GM12878 (cell line): ENCODE data around the gene ACVR1C. TPM values are rescaled to one million over a fixed set of nuclear protein-coding genes. Genes with fewer than 3 reads are reported as not detected.

Experiments
- ATAC-seq: fragments of 200-7000 bp; cut with Tn5 transposase; 3 replicates; pipeline ENCODE4 v1.9.1; 2020; ENCODE audit warnings: mild to moderate bottlenecking, moderate library complexity
- BruUV-seq: library from RNA; stranded (reverse); fragments of 400-500 nt; replicated peaks from 2 replicates; lab custom pipeline; 2021; lab: Mats Ljungman, UMichigan
- CTCF ChIA-PET: fragments of 300-600 bp; sonication (Branson Sonifier 250); formaldehyde crosslinking; extraction: SDS; loops from one replicate; lab custom pipeline; 2021; ENCODE audit warnings: inconsistent platforms; lab: Yijun Ruan, JAX
- POLR2A ChIA-PET: fragments of 350-600 bp; formaldehyde crosslinking; extraction: SDS; loops from one replicate; lab custom pipeline; 2021; ENCODE audit warnings: inconsistent platforms; lab: Charles Lee
- RAD21 ChIA-PET: fragments of 300-600 bp; sonication (Branson Sonifier 250); formaldehyde crosslinking; loops from one replicate; lab custom pipeline; 2023; ENCODE audit warnings: antibody characterized with exemption; ENCODE audit not compliant: unreplicated experiment; lab: Charles Lee
- SMC1A ChIA-PET: fragments of 300-600 bp; sonication (Branson Sonifier 250); formaldehyde crosslinking; loops from one replicate; lab custom pipeline; 2023; ENCODE audit not compliant: unreplicated experiment, uncharacterized antibody; lab: Charles Lee
- DNase-seq: peaks from one replicate; pipeline ENCODE4 v3.0.0-alpha.2; 2011; ENCODE audit warnings: low read depth, low spot score
- FAIRE-seq: peaks from 3 replicates; lab custom pipeline; 2011; peaks lifted over from hg19 to GRCh38; lab: Jason Lieb, UNC
- H2AFZ ChIP-seq: 2 replicates; pipeline ENCODE4 v1.6.0; 2011; ENCODE audit warnings: low read depth, low read length, control low read depth; ENCODE audit not compliant: control insufficient read depth
- H3K27ac ChIP-seq: 2 replicates; pipeline ENCODE4 v1.5.1; 2011; ENCODE audit warnings: control low read depth; ENCODE audit not compliant: control insufficient read depth, insufficient read depth
- H3K27me3 ChIP-seq, 2 experiments: replicated peaks in 1 of 2; 2 replicates each; pipeline versions ENCODE4 v1.6.0 to v1.6.1; 2011; ENCODE audit warnings: low read length in 1 of 2; ENCODE audit not compliant: control insufficient read depth in 2 of 2, insufficient read depth in 2 of 2
- H3K36me3 ChIP-seq, 2 experiments: 2 replicates each; pipeline ENCODE4 v1.5.1; 2011; ENCODE audit warnings: low read length in 1 of 2; ENCODE audit not compliant: control insufficient read depth in 2 of 2, insufficient read depth in 2 of 2
- H3K4me1 ChIP-seq: 2 replicates; pipeline ENCODE4 v1.6.1; 2011; ENCODE audit warnings: mild to moderate bottlenecking, low read length, moderate library complexity, mixed read lengths; ENCODE audit not compliant: control insufficient read depth, insufficient read depth
- H3K4me2 ChIP-seq: 2 replicates; pipeline ENCODE4 v1.6.0; 2011; ENCODE audit warnings: control low read depth; ENCODE audit not compliant: control insufficient read depth, insufficient read depth
- H3K4me3 ChIP-seq: fragments of 200-600 bp; sonication (generic); 2 replicates; pipeline ENCODE4 v1.5.1; 2016
- H3K79me2 ChIP-seq: 2 replicates; pipeline ENCODE4 v1.6.0; 2011; ENCODE audit warnings: low read length; ENCODE audit not compliant: control insufficient read depth, insufficient read depth
- H3K9ac ChIP-seq: 2 replicates; pipeline ENCODE4 v1.8.0; 2011; ENCODE audit warnings: low read length, control low read depth, mixed read lengths; ENCODE audit not compliant: control insufficient read depth, insufficient read depth
- H3K9me3 ChIP-seq: replicated peaks from 3 replicates; pipeline ENCODE4 v1.5.1; 2011; ENCODE audit warnings: mild to moderate bottlenecking, low read length; ENCODE audit not compliant: control insufficient read depth, insufficient read depth
- H4K20me1 ChIP-seq: 2 replicates; pipeline ENCODE4 v1.6.0; 2011; ENCODE audit not compliant: control insufficient read depth, insufficient read depth
- ATF3 ChIP-seq: IDR thresholded peaks from 2 replicates; pipeline ENCODE4 v1.6.1; 2011; ENCODE audit warnings: low read depth, mild to moderate bottlenecking, low read length, moderate library complexity, borderline replicate concordance; ENCODE audit errors: extremely low read depth
- BMI1 ChIP-seq: fragments of 450-650 bp; IDR thresholded peaks from 2 replicates; pipeline ENCODE4 v1.6.1; 2016; ENCODE audit warnings: mild to moderate bottlenecking, moderate library complexity, borderline replicate concordance
- BRCA1 ChIP-seq: IDR thresholded peaks from 2 replicates; pipeline ENCODE4 v1.6.1; 2011; ENCODE audit warnings: low read depth, low read length, improper control_type of control experiment
- EGR1 ChIP-seq, 2 experiments: IDR thresholded peaks; 1 replicate in 1 of 2; 2 replicates in 1 of 2; pipeline ENCODE4 v1.6.1; 2011 to 2012; ENCODE audit warnings: low read depth in 2 of 2, low read length in 2 of 2, borderline replicate concordance in 1 of 2, mild to moderate bottlenecking in 1 of 2, moderate library complexity in 1 of 2
- EZH2 ChIP-seq: IDR thresholded peaks from 2 replicates; pipeline ENCODE4 v1.6.1; 2012; ENCODE audit warnings: low read depth, mild to moderate bottlenecking, control low read depth, inconsistent platforms, low read length, borderline replicate concordance; ENCODE audit not compliant: control insufficient read depth
- HCFC1 ChIP-seq: fragments of 150-350 bp; IDR thresholded peaks from 2 replicates; pipeline ENCODE4 v1.6.1; 2014; ENCODE audit warnings: low read length
- HDGF ChIP-seq: fragments of 450-650 bp; IDR thresholded peaks from 2 replicates; pipeline ENCODE4 v1.6.1; 2016; ENCODE audit warnings: antibody characterized with exemption
- IRF5 ChIP-seq: fragments of 450-650 bp; IDR thresholded peaks from 2 replicates; pipeline ENCODE4 v1.6.1; 2017; ENCODE audit warnings: borderline replicate concordance
- JUNB ChIP-seq: IDR thresholded peaks from 2 replicates; pipeline ENCODE4 v1.6.1; 2016; ENCODE audit warnings: antibody characterized with exemption, mild to moderate bottlenecking
- LARP7 ChIP-seq: fragments of 450-650 bp; IDR thresholded peaks from 2 replicates; pipeline ENCODE4 v1.6.1; 2017; ENCODE audit warnings: mild to moderate bottlenecking
- MTA3 ChIP-seq: IDR thresholded peaks from 2 replicates; pipeline ENCODE4 v1.6.1; 2012; ENCODE audit warnings: low read length, inconsistent platforms, borderline replicate concordance
- RAD51 ChIP-seq: fragments of 450-650 bp; IDR thresholded peaks from 2 replicates; pipeline ENCODE4 v1.6.1; 2016; ENCODE audit warnings: moderate library complexity, mild to moderate bottlenecking, inconsistent platforms
- RCOR1 ChIP-seq: conservative IDR thresholded peaks from 2 replicates; pipeline ENCODE4 v1.6.1; 2012; ENCODE audit warnings: low read depth, low read length, improper control_type of control experiment
- SUZ12 ChIP-seq: fragments of 200-600 bp; sonication (generic); IDR thresholded peaks from one replicate; pipeline ENCODE4 v1.6.1; 2018; ENCODE audit warnings: antibody characterized with exemption, mild to moderate bottlenecking; ENCODE audit not compliant: unreplicated experiment
- TARDBP ChIP-seq: IDR thresholded peaks from 2 replicates; pipeline ENCODE4 v1.6.1; 2016; ENCODE audit warnings: borderline replicate concordance
- ZNF274 ChIP-seq: IDR thresholded peaks from one replicate; pipeline ENCODE4 v1.8.0; 2011; ENCODE audit not compliant: insufficient read length, insufficient read depth
- ZNF384 ChIP-seq: IDR thresholded peaks from 2 replicates; pipeline ENCODE4 v1.6.1; 2012; ENCODE audit warnings: low read depth, mild to moderate bottlenecking, low read length, improper control_type of control experiment, borderline replicate concordance
- WGBS: methylation state at CpG from one replicate; pipeline ENCODE4 v1.1.6; 2016; ENCODE audit warnings: low lambda C conversion rate; ENCODE audit not compliant: insufficient replicate concordance, insufficient coverage; ENCODE audit errors: missing lambda C conversion rate; 5-methylcytosine and 5-hydroxymethylcytosine counted together
- in situ Hi-C: fragments of 300-500 bp; cut with MboI; formaldehyde crosslinking; loops from 9 replicates; pipeline ENCODE4 v1.14.3; 2018; ENCODE audit warnings: mixed read lengths
- intact Hi-C: fragments of 100-400 bp; cut with micrococcal nuclease; formaldehyde crosslinking; loops from one replicate; pipeline ENCODE4 v1.14.2; 2022; ENCODE audit not compliant: unreplicated experiment
- polyA plus RNA-seq, 11 experiments: library from polyadenylated mRNA; depleted of rRNA in 4 of 11; unstranded in 6 of 11; stranded (reverse) in 5 of 11; fragments of >200 nt; fragmentation: Nextera tagmentation in 4 of 11; fragmentation: Illumina TruSeq in 1 of 11; extraction: Ambion mirVana in 4 of 11; extraction: Trizol in 1 of 11; gene quantifications; 1 replicate in 1 of 11; 2 replicates in 10 of 11; pipeline versions ENCODE4 v1.2.1 to v1.2.3, GENCODE V29; 2011 to 2016; ENCODE audit warnings: inconsistent platforms in 2 of 11, missing spikeins in 2 of 11, low read depth in 1 of 11
- total RNA-seq, 4 experiments: library from RNA; depleted of rRNA in 3 of 4; stranded (reverse); fragments of >200 nt in 3 of 4; fragmentation: Illumina TruSeq in 1 of 4; extraction: Trizol in 1 of 4; gene quantifications; 2 replicates each; pipeline versions ENCODE4 v1.2.1 to v1.2.3, GENCODE V29; 2013 to 2021

ACVR1C gene
- total and polyA plus RNA-seq, 10 of the 15 experiments (the other 5 are each of a cell fraction or from before 2014, with no cell fraction given), result not detected

GRCh38 chr2:157500334-157500733 is 128.3 kb downstream of the ACVR1C start:
- Histone ChIP-seq H3K36me3 (no peaks in the 10 kb centered on the region), H3K79me2 (no peaks in the 10 kb centered on the region), H3K27me3 (no peaks in the 10 kb centered on the region; a peak in 1 of 4 replicates), H3K27ac (no peak overlapping the region), H3K4me2 (no peak overlapping the region), H3K9ac (no peak overlapping the region), H2AFZ (no peak overlapping the region), H3K9me3 (no peaks in the 10 kb centered on the region), H4K20me1 (no peaks in the 10 kb centered on the region), H3K4me1 (no peaks in the 10 kb centered on the region), H3K4me3 (no peak overlapping the region)
- TF ChIP-seq LARP7, result no peak
- TF ChIP-seq HCFC1, result no peak
- no peak for TF ChIP-seq IRF5
- no peak for TF ChIP-seq EZH2
- no peak for TF ChIP-seq JUNB
- no peak for TF ChIP-seq RCOR1
- TF ChIP-seq TARDBP, result no peak
- no peak for TF ChIP-seq SUZ12
- TF ChIP-seq ATF3, result no peak
- no peak for TF ChIP-seq ZNF384
- no peak for TF ChIP-seq RAD51
- TF ChIP-seq BMI1, result no peak
- no peak for TF ChIP-seq MTA3
- TF ChIP-seq HDGF, result no peak
- TF ChIP-seq BRCA1, result no peak
- no peak for TF ChIP-seq ZNF274
- TF ChIP-seq EGR1 (IDR thresholded peaks at IDR 0.05; ENCODE audit: borderline replicate concordance in 1 of 2, low read depth in 2 of 2, low read length in 2 of 2), result no peak
- FAIRE-seq, result no peak
- in situ Hi-C loops (no loop called here), intact Hi-C loops (no loop called here)
- POLR2A ChIA-PET, result no interaction called here
- 6% methylated on average over 1 of the region's 1 CpG for WGBS
- CTCF ChIA-PET, result interaction anchor here (0.8 kb wide), 1 partner anchor 198 kb away, joined by 3 read pairs; no protein-coding TSS in a partner anchor
- no peak for DNase-seq
- BruUV-seq, result no TSS peak
- SMC1A ChIA-PET, result no interaction called here
- no peak for ATAC-seq
- RAD21 ChIA-PET, result no interaction called here
